Measurements from ENCODE around the gene GATA3. TPM values are rescaled to one million over a fixed set of nuclear protein-coding genes. Genes with fewer than 3 reads are reported as not detected.

The GATA3 gene
- total and polyA plus RNA-seq, 7 experiments from 2014 or later, result 24.0 to 60.1 (median 33.4) TPM

- no peak overlapping the region for H3K27ac Mint-ChIP-seq
- no peaks in the 10 kb centered on the region for H3K9me3 ChIP-seq (ENCODE audit: control insufficient read depth in 2 of 3, low read length in 3 of 3)
- POLR2A ChIA-PET, result interaction anchor here (0.7 kb wide), 1 partner anchor 288 kb away, joined by 3 read pairs; no protein-coding TSS in a partner anchor
Measured at GRCh38 chr10:8103543-8103942, 49.1 kb downstream of the GATA3 start.

DNA sequence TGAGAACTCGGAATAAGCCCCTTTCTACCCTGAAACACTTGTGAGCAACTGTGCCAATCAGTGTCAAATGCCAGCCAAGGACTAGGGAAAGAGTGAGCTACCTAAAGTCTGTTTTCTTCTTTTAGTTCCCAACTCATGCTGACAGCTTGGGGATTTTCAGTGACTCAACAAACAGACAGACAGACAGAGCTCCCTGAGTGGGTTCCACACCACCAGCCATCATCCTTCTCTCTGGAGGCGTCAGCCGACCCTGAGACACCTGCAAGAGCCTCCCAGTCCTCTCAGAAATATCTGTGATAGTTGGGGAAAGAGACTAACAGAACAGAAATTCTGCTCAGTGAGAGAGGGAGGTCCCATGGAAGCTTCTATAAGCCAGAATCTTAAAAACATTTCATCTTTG lies 49.5 kb downstream of the GATA3 start:
- Mint-ChIP-seq H3K27ac (no peak overlapping the region), H3K36me3 (peaks cover 0 to 11% (median 0%) of the 10 kb centered on the region in 5 donors), H3K4me3 (no peak overlapping the region), H3K9me3 (peaks cover 0 to 4% (median 0%) of the 10 kb centered on the region in 11 donors), H3K4me1 (peaks cover 0 to 7% (median 0%) of the 10 kb centered on the region in 7 donors), H3K27me3 (peaks cover 0 to 7% (median 0%) of the 10 kb centered on the region in 5 donors)
- H3K36me3 ChIP-seq (ENCODE audit: control insufficient read depth in 2 of 3, insufficient read depth in 3 of 3, low read length in 3 of 3), result no peaks in the 10 kb centered on the region
- ChIA-PET CTCF (no interaction called here), POLR2A (interaction anchor here (0.7 kb wide), 1 partner anchor 287 kb away, joined by 3 read pairs; no protein-coding TSS in a partner anchor)
- H3K4me3 ChIP-seq (ENCODE audit: low read length), result no peak overlapping the region
- intact Hi-C loops (cut with micrococcal nuclease), result no loop called here
- H3K27me3 ChIP-seq (ENCODE audit: control insufficient read depth in 2 of 2, insufficient read depth in 2 of 2, low read length in 2 of 2), result no peaks in the 10 kb centered on the region
- H3K27ac ChIP-seq (ENCODE audit: low read depth, low read length), result no peak overlapping the region
- H3K9me3 ChIP-seq (ENCODE audit: control insufficient read depth in 2 of 3, low read length in 3 of 3), result no peaks in the 10 kb centered on the region
- no peak for DNase-seq
- peaks cover 0 to 4% of the 10 kb centered on the region in 2 donors for H3K4me1 ChIP-seq (ENCODE audit: control insufficient read depth in 2 of 2, insufficient read depth in 2 of 2, low read length in 2 of 2)
- no peak for ATAC-seq

More at GRCh38 chr10:8103543-8103942, 49.1 kb downstream of the GATA3 start:
- H3K4me1 ChIP-seq (ENCODE audit: control insufficient read depth in 2 of 2, insufficient read depth in 2 of 2, low read length in 2 of 2), result peaks cover 0 to 4% of the 10 kb centered on the region in 2 donors
- no peak overlapping the region for H3K4me3 Mint-ChIP-seq
- intact Hi-C loops (cut with micrococcal nuclease), result no loop called here
- H3K36me3 ChIP-seq (ENCODE audit: control insufficient read depth in 2 of 3, insufficient read depth in 3 of 3, low read length in 3 of 3), result no peaks in the 10 kb centered on the region
- H3K27me3 ChIP-seq (ENCODE audit: control insufficient read depth in 2 of 2, insufficient read depth in 2 of 2, low read length in 2 of 2), result no peaks in the 10 kb centered on the region
- peaks cover 0 to 7% (median 0%) of the 10 kb centered on the region in 5 donors for H3K27me3 Mint-ChIP-seq
- CTCF ChIA-PET, result no interaction called here
- H3K4me1 Mint-ChIP-seq, result peaks cover 0 to 7% (median 0%) of the 10 kb centered on the region in 7 donors
- DNase-seq, result no peak
- H3K9me3 Mint-ChIP-seq, result peaks cover 0 to 4% (median 0%) of the 10 kb centered on the region in 11 donors
- H3K36me3 Mint-ChIP-seq, result peaks cover 0 to 11% (median 0%) of the 10 kb centered on the region in 5 donors
- ATAC-seq, result no peak
- H3K27ac ChIP-seq (ENCODE audit: low read depth, low read length), result no peak overlapping the region
- H3K4me3 ChIP-seq (ENCODE audit: low read length), result no peak overlapping the region

- Mint-ChIP-seq H3K9me3 (peaks cover 0 to 4% (median 0%) of the 10 kb centered on the region in 11 donors), H3K27me3 (peaks cover 0 to 11% (median 0%) of the 10 kb centered on the region in 5 donors), H3K36me3 (peaks cover 0 to 11% (median 0%) of the 10 kb centered on the region in 5 donors), H3K27ac (peak overlapping the region in 1 of 9 donors; percentile 5), H3K4me3 (no peak overlapping the region), H3K4me1 (peaks cover 0 to 7% (median 0%) of the 10 kb centered on the region in 7 donors)
- intact Hi-C loops (cut with micrococcal nuclease), result no loop called here
- no peaks in the 10 kb centered on the region for H3K9me3 ChIP-seq (ENCODE audit: control insufficient read depth in 2 of 3, low read length in 3 of 3)
- no peak overlapping the region for H3K27ac ChIP-seq (ENCODE audit: low read depth, low read length)
- no peaks in the 10 kb centered on the region for H3K36me3 ChIP-seq (ENCODE audit: control insufficient read depth in 2 of 3, insufficient read depth in 3 of 3, low read length in 3 of 3)
- no peak overlapping the region for H3K4me3 ChIP-seq (ENCODE audit: low read length)
- POLR2A ChIA-PET, result no interaction called here
- no peak for ATAC-seq
- CTCF ChIA-PET, result no interaction called here
- H3K27me3 ChIP-seq (ENCODE audit: control insufficient read depth in 2 of 2, insufficient read depth in 2 of 2, low read length in 2 of 2), result no peaks in the 10 kb centered on the region
- H3K4me1 ChIP-seq (ENCODE audit: control insufficient read depth in 2 of 2, insufficient read depth in 2 of 2, low read length in 2 of 2), result peaks cover 0 to 4% of the 10 kb centered on the region in 2 donors
- no peak for DNase-seq
Measured at GRCh38 chr10:8104721-8105120, 50.2 kb downstream of the GATA3 start.

DNA sequence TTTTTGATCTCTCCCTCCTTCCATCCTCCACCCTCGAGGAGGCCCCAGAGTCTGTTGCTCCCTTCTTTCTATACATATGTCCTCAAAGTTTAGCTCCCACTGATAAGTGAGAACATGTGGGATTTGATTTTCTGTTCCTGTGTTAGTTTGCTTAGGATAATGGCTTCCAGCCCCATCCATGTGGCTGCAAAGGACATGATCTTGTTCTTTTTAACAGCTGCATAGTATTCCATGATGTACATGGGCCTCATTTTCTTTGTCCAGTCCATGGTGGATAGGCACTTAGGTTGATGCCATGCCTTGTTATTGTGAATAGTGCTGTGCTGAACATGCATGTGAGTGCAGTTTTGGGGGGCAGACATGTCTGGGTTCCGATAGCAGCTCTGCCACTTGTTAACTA lies 51.4 kb downstream of the GATA3 start:
- intact Hi-C loops (cut with micrococcal nuclease), result no loop called here
- Mint-ChIP-seq H3K36me3 (peaks cover 0 to 7% (median 0%) of the 10 kb centered on the region in 5 donors), H3K27ac (peak overlapping the region in 2 of 9 donors; percentile 9 to 86), H3K4me3 (no peak overlapping the region), H3K27me3 (peaks cover 0 to 11% (median 0%) of the 10 kb centered on the region in 5 donors), H3K9me3 (peaks cover 0 to 4% (median 0%) of the 10 kb centered on the region in 11 donors), H3K4me1 (peaks cover 0 to 7% (median 0%) of the 10 kb centered on the region in 7 donors)
- ChIA-PET CTCF (no interaction called here), POLR2A (no interaction called here)
- DNase-seq (no peak), ATAC-seq (no peak)
- Histone ChIP-seq H3K36me3 (ENCODE audit: control insufficient read depth in 2 of 3, insufficient read depth in 3 of 3, low read length in 3 of 3) (no peaks in the 10 kb centered on the region), H3K27ac (ENCODE audit: low read depth, low read length) (no peak overlapping the region), H3K4me3 (ENCODE audit: low read length) (no peak overlapping the region), H3K9me3 (ENCODE audit: control insufficient read depth in 2 of 3, low read length in 3 of 3) (no peaks in the 10 kb centered on the region), H3K4me1 (ENCODE audit: control insufficient read depth in 2 of 2, insufficient read depth in 2 of 2, low read length in 2 of 2) (peaks cover 0 to 4% of the 10 kb centered on the region in 2 donors), H3K27me3 (ENCODE audit: control insufficient read depth in 2 of 2, insufficient read depth in 2 of 2, low read length in 2 of 2) (no peaks in the 10 kb centered on the region)

GRCh38 chr10:8112230-8112905 lies 57.9 kb downstream of the GATA3 start:
- intact Hi-C loops (cut with micrococcal nuclease), result no loop called here
- ATAC-seq (no peak), DNase-seq (no peak)
- Mint-ChIP-seq H3K27me3 (peaks cover 0 to 4% (median 0%) of the 10 kb centered on the region in 5 donors), H3K9me3 (no peaks in the 10 kb centered on the region), H3K4me1 (peaks cover 0 to 2% (median 0%) of the 10 kb centered on the region in 7 donors), H3K27ac (no peak overlapping the region), H3K4me3 (no peak overlapping the region), H3K36me3 (peaks cover 0 to 5% (median 0%) of the 10 kb centered on the region in 5 donors)
- H3K4me1 ChIP-seq (ENCODE audit: control insufficient read depth in 2 of 2, insufficient read depth in 2 of 2, low read length in 2 of 2), result no peaks in the 10 kb centered on the region
- no peak overlapping the region for H3K4me3 ChIP-seq (ENCODE audit: low read length)
- H3K27ac ChIP-seq (ENCODE audit: low read depth, low read length), result no peak overlapping the region
- H3K27me3 ChIP-seq (ENCODE audit: control insufficient read depth in 2 of 2, insufficient read depth in 2 of 2, low read length in 2 of 2), result no peaks in the 10 kb centered on the region
- ChIA-PET POLR2A (no interaction called here), CTCF (interaction anchor here (0.6 kb wide), 1 partner anchor 52 kb away, joined by 3 read pairs; no protein-coding TSS in a partner anchor)
- no peaks in the 10 kb centered on the region for H3K9me3 ChIP-seq (ENCODE audit: control insufficient read depth in 2 of 3, low read length in 3 of 3)
- no peaks in the 10 kb centered on the region for H3K36me3 ChIP-seq (ENCODE audit: control insufficient read depth in 2 of 3, insufficient read depth in 3 of 3, low read length in 3 of 3)

DNA sequence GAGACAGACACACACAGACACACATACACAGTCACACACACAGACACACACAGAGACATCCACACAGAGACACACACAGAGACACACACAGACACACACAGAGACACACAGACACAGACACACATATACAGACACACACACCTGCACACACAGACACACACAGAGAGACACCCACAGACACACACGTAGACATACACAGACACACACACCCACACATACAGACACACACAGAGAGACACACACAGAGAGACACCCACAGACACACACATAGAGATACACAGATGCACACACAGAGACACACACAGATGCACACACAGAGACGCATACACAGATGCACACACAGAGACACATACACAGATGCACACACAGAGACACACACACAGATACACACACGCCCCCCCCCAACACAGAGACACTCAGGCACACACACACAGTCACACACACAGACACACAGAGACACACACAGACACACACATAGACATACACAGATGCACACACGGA lies 58.5 kb downstream of the GATA3 start:
- intact Hi-C loops (cut with micrococcal nuclease), result no loop called here
- POLR2A ChIA-PET, result no interaction called here

More for the DNA sequence above, 58.5 kb downstream of the GATA3 start:
- Mint-ChIP-seq H3K36me3 (peaks cover 0 to 5% (median 0%) of the 10 kb centered on the region in 5 donors), H3K9me3 (no peaks in the 10 kb centered on the region), H3K27me3 (peaks cover 0 to 4% (median 0%) of the 10 kb centered on the region in 5 donors), H3K4me3 (no peak overlapping the region), H3K27ac (no peak overlapping the region), H3K4me1 (peaks cover 0 to 2% (median 0%) of the 10 kb centered on the region in 7 donors)
- Histone ChIP-seq H3K36me3 (ENCODE audit: control insufficient read depth in 2 of 3, insufficient read depth in 3 of 3, low read length in 3 of 3) (no peaks in the 10 kb centered on the region), H3K4me1 (ENCODE audit: control insufficient read depth in 2 of 2, insufficient read depth in 2 of 2, low read length in 2 of 2) (no peaks in the 10 kb centered on the region), H3K27me3 (ENCODE audit: control insufficient read depth in 2 of 2, insufficient read depth in 2 of 2, low read length in 2 of 2) (no peaks in the 10 kb centered on the region), H3K27ac (ENCODE audit: low read depth, low read length) (no peak overlapping the region), H3K9me3 (ENCODE audit: control insufficient read depth in 2 of 3, low read length in 3 of 3) (no peaks in the 10 kb centered on the region), H3K4me3 (ENCODE audit: low read length) (no peak overlapping the region)
- no peak for DNase-seq
- CTCF ChIA-PET, result no interaction called here
- ATAC-seq, result no peak
